Effector memory CD4-positive, alpha-beta T cell (primary cell): ENCODE results near the gene RUNX3.
"Not testable (repeated sequence)": the region's sequence is repeated elsewhere in the genome, so short reads cannot be mapped to it uniquely, and the experiment has no call there.

Source experiments
- DNase-seq, 3 donors: peaks; one replicate each; pipeline ENCODE4 v3.0.0-alpha.2; 2020
- H3K27ac ChIP-seq: 2 replicates; pipeline ENCODE4 v1.7.0; 2013; ENCODE audit warnings: mild to moderate bottlenecking, low read length, moderate library complexity; ENCODE audit not compliant: insufficient read depth, poor library complexity, severe bottlenecking
- H3K27me3 ChIP-seq: replicated peaks from 2 replicates; pipeline ENCODE4 v1.7.0; 2013; ENCODE audit warnings: mild to moderate bottlenecking, low read length; ENCODE audit not compliant: insufficient read depth, control insufficient read depth, poor library complexity, severe bottlenecking
- H3K36me3 ChIP-seq: 2 replicates; pipeline ENCODE4 v1.7.0; 2013; ENCODE audit warnings: mild to moderate bottlenecking, low read length, moderate library complexity; ENCODE audit not compliant: control insufficient read depth, insufficient read depth
- H3K4me1 ChIP-seq: 2 replicates; pipeline ENCODE4 v1.7.0; 2013; ENCODE audit warnings: low read length, mild to moderate bottlenecking; ENCODE audit not compliant: control insufficient read depth, insufficient read depth, poor library complexity, severe bottlenecking
- H3K4me3 ChIP-seq: 2 replicates; pipeline ENCODE4 v1.7.0; 2013; ENCODE audit warnings: low read length, low read depth, mild to moderate bottlenecking; ENCODE audit not compliant: insufficient read depth, poor library complexity, severe bottlenecking
- H3K9me3 ChIP-seq: 2 replicates; pipeline ENCODE4 v1.7.0; 2013; ENCODE audit warnings: mild to moderate bottlenecking, low read length, moderate library complexity; ENCODE audit not compliant: control insufficient read depth

The RUNX3 gene

GRCh38 chr1:24908591-24909259 is 21.4 kb downstream of the RUNX3 start:
- DNase-seq: no peak
- H3K9me3 ChIP-seq: no peaks in the 10 kb centered on the region
- no peak overlapping the region for H3K27ac ChIP-seq
- H3K4me1 ChIP-seq: peaks cover 26% of the 10 kb centered on the region
- H3K36me3 ChIP-seq: peaks cover 80% of the 10 kb centered on the region
- no peaks in the 10 kb centered on the region for H3K27me3 ChIP-seq
- no peak overlapping the region for H3K4me3 ChIP-seq

GRCh38 chr1:24907587-24908294 is 22.3 kb downstream of the RUNX3 start:
- H3K9me3 ChIP-seq, H3K27me3 ChIP-seq, DNase-seq, H3K4me3 ChIP-seq, H3K27ac ChIP-seq: not testable (repeated sequence)
- H3K36me3 ChIP-seq: peaks cover 80% of the 10 kb centered on the region
- peaks cover 26% of the 10 kb centered on the region for H3K4me1 ChIP-seq

- H3K36me3 ChIP-seq: peaks cover 83% of the 10 kb centered on the region
- no peak overlapping the region for H3K27ac ChIP-seq
Measured at GRCh38 chr1:24906760-24907490, 23.2 kb downstream of the RUNX3 start.

GRCh38 chr1:24905979-24906720 is 23.9 kb downstream of the RUNX3 start:
- Histone ChIP-seq H3K9me3 (no peaks in the 10 kb centered on the region), H3K4me1 (peaks cover 19% of the 10 kb centered on the region), H3K36me3 (peaks cover 86% of the 10 kb centered on the region), H3K27ac (no peak overlapping the region), H3K4me3 (no peak overlapping the region), H3K27me3 (no peaks in the 10 kb centered on the region)
- DNase-seq: no peak

More at GRCh38 chr1:24906760-24907490, 23.2 kb downstream of the RUNX3 start:
- DNase-seq: no peak
- Histone ChIP-seq H3K27me3 (no peaks in the 10 kb centered on the region), H3K9me3 (no peaks in the 10 kb centered on the region), H3K4me1 (peaks cover 26% of the 10 kb centered on the region), H3K4me3 (no peak overlapping the region)

GRCh38 chr1:24905355-24905978 is 24.6 kb downstream of the RUNX3 start:
- H3K4me1 ChIP-seq: peaks cover 12% of the 10 kb centered on the region
- no peak for DNase-seq
- H3K9me3 ChIP-seq: no peaks in the 10 kb centered on the region
- H3K27ac ChIP-seq: no peak overlapping the region
- no peak overlapping the region for H3K4me3 ChIP-seq
- H3K36me3 ChIP-seq: peaks cover 90% of the 10 kb centered on the region
- no peaks in the 10 kb centered on the region for H3K27me3 ChIP-seq

- H3K27me3 ChIP-seq: no peaks in the 10 kb centered on the region
- peaks cover 87% of the 10 kb centered on the region for H3K36me3 ChIP-seq
- H3K9me3 ChIP-seq: no peaks in the 10 kb centered on the region
- peaks cover 8% of the 10 kb centered on the region for H3K4me1 ChIP-seq
- no peak overlapping the region for H3K27ac ChIP-seq
- no peak overlapping the region for H3K4me3 ChIP-seq
- DNase-seq: no peak
Measured at GRCh38 chr1:24904731-24905354, 25.2 kb downstream of the RUNX3 start.

GRCh38 chr1:24903955-24904730 is 25.9 kb downstream of the RUNX3 start:
- Histone ChIP-seq H3K27me3 (no peaks in the 10 kb centered on the region), H3K4me1 (peaks cover 3% of the 10 kb centered on the region), H3K36me3 (peaks cover 81% of the 10 kb centered on the region), H3K9me3 (no peaks in the 10 kb centered on the region), H3K27ac (no peak overlapping the region), H3K4me3 (no peak overlapping the region)
- DNase-seq: no peak

- H3K4me3 ChIP-seq: no peak overlapping the region
- no peaks in the 10 kb centered on the region for H3K9me3 ChIP-seq
- H3K27me3 ChIP-seq: no peaks in the 10 kb centered on the region
- H3K36me3 ChIP-seq: peaks cover 76% of the 10 kb centered on the region
- H3K4me1 ChIP-seq: peaks cover 6% of the 10 kb centered on the region
- H3K27ac ChIP-seq: no peak overlapping the region
- DNase-seq: no peak
Measured at GRCh38 chr1:24903560-24903954, 26.5 kb downstream of the RUNX3 start.
